Activated CD4-positive, CD25-positive, alpha-beta regulatory T cell treated with anti-CD3 and anti-CD28 coated beads, Interleukin-2, amount 50 U/mL, for 16 hours (primary cell): ENCODE measurements around the gene ALG12.

Source experiments
- DNase-seq: peaks from one replicate; pipeline ENCODE4 v3.0.0-alpha.2; 2020; ENCODE audit warnings: low read depth, low spot score

Gene ALG12

DNA sequence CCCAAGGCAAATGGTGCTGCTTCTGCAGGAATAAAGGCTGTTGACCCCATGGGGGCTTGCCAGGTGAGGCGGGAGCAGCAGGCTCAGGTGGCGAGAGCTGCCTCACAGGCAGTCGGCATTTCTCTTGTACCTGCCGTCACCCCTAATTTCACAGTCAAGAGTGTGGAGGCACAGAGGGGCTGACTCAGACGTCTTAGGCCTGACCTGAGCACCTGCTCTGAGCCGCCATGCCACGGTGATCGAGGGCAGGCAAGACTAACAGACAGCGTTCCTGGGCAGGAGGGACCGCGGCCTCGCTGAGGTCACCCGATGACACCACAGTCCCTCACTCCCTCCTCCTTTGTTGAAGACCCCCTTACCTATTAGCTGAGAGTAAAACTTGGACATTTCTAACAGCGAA, 5.2 kb downstream of the ALG12 start:
- DNase-seq: no peak

DNA sequence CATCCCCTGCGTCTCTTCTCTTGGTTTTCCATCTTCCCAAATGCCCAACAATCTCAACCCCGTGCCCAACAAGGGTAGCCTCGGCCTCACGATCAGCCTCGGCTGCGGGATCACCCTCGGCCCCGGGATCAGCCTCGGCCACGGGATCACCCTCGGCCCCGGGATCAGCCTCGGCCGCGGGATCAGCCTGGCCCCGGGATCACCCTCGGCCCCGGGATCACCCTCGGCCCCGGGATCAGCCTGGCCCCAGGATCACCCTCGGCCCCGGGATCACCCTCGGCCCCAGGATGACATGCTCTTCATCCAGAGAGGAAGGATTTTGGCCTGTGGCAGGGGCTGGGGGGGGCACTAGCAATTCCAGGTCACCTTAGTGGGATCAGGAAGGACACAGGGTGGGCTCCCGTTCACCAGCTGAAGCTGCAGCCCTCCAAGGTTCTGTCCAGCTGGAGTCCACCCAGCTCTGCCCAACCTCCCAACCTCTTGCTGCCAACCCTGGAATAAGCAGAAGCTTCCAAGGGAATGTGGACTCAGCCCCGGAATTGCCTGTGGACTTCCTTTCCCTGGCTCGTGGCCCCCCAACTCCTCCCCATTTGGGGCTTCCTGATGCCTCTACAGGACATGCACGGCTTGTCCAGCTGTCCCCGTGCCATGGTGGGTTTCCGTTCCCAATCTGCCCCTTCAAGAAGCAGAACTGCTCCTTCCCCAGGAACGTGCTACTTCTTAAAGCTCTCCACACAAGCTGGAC, 6.2 kb downstream of the ALG12 start:
- no peak for DNase-seq

- DNase-seq: no peak
These were observed 7.7 kb downstream of the ALG12 start for GRCh38 chr22:49910229-49911155.

GRCh38 chr22:49909476-49910205, 8.6 kb downstream of the ALG12 start:
- DNase-seq: no peak

DNA sequence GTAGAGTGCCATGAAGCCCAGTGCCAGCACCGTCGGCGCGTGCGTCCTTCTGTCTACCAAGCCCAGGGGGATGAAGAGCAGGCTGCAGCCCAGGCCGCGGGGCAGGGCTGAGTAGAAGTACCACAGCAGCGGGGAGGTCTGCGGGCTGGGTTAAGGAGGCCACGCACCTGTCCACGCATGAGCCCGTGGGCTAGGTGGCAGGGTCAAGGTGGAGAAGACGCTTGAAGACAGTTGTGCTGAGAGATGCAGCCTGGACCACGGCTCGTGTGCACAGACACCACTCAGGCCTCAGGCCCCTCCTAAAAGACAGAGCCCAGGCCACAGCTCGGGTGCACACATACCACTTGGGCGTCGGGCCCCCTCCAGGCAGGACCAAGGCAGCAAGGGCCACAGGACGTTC, 10.4 kb downstream of the ALG12 start:
- no peak for DNase-seq

DNA sequence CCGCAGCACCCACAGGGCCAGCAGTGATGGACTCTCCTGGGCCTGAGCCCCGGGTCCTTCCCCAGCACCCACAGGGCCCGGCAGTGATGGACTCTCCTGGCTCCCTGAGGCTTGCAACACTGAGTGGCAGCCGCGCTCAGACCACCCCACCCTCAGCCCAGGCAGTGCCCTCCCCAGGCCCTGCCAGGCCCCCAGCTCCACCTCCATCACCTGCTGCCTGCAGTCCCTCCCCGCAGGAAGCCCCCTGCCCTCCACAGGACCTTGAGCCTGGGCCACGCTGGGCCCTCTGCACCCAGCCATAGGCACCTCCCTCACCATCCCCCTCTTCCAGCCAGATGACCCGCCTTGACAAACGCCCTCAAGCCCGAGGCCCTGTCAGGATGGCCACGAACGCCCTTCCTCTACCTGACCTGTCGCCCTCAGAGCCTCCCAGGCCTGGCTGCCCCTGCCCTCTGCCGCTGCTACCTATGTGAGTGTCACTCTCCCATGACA, 11.4 kb downstream of the ALG12 start:
- DNase-seq: no peak

DNA sequence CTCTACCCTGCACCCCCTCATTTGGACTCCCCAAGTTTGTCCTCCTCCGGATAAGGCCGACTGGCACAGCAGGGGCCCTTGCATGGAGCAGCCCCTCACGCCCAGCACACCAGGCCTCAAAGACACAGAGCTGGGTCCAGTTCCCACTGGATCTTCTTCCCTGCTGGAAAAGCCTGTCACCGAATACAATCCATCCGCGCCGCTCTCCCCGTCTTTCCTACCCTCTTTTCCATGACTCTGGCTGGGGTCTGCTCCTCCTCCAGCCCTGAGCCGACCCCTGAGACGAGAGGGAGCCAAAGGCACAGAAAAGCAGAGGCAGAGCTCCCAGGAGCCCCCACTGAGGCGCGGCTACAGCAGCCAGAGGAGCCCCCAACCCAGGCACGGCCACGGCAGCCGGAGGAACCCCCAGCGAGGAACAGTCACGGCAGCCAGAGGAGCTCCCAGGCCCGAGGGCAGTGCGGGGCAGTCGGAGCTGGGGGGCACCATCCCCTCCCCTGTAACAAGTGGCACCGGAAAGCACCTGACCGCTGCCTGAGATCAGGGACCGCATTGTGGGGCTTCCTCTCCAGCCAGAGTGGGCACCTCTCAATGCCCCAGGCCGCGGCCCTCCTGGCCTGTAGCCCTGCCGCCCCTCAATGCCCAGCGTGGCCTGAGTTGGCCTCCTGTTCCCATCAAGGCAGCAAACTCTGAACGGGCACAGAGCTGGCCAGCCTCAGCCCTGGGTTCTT, 12.0 kb downstream of the ALG12 start:
- no peak for DNase-seq

DNA sequence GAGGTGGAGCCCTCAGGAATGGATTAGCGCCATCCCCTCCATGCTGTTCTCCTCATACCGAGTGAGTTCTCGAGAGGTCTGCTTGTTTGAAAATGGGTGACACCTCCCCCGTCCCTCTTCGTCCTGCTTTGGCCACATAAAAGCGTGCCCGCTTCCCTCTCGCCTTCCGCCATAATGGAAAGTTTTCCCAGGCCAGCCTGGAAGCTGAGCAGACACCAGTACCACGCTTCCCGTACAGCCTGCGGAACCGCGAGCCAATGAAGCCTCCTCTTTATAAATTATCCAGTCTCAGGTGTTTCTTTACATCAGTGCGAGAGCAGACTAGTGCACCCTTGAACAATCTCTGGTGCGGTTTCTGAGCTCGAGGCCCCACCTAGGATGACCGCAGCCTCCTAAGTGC, 12.8 kb downstream of the ALG12 start:
- no peak for DNase-seq

- DNase-seq: no peak
These were observed 14.2 kb downstream of the ALG12 start for GRCh38 chr22:49904040-49904369.

DNA sequence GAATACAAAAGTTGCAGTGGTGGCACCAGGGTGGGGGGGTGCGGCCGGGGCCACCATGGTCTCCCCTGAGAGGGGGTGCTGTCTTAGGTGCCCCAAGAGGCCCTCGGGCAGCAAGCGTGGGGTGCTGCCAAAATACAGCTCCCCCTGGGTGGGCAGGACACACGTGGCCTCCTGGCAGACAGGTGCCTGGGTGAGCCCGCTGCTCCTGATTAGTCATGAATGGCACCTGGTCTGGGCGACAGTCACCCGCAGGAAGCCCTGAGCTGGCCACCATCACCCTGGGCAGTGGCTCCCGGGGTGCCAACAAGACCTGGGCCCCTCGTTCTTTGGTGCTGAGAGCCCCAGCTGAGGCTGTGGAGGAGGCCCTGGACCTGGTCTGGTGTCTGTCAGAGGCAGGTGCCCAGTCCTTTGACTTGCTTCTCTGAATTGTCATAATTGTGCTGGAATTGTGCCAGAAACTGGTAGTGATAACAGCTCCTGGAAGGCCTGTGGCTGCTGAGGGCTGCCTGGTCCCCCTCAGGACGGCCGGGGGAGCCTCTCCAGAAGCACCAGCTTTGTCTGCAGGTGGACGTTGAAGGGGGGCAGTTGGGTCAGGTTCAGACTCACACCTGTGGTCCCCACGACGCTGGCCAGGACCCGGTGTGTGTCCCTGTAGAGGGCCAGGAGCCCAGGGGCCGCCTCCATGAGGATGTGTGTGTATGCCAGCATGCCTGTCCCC, 14.8 kb downstream of the ALG12 start:
- no peak for DNase-seq

- no peak for DNase-seq
These were observed 16.8 kb downstream of the ALG12 start for GRCh38 chr22:49901457-49901856.

DNA sequence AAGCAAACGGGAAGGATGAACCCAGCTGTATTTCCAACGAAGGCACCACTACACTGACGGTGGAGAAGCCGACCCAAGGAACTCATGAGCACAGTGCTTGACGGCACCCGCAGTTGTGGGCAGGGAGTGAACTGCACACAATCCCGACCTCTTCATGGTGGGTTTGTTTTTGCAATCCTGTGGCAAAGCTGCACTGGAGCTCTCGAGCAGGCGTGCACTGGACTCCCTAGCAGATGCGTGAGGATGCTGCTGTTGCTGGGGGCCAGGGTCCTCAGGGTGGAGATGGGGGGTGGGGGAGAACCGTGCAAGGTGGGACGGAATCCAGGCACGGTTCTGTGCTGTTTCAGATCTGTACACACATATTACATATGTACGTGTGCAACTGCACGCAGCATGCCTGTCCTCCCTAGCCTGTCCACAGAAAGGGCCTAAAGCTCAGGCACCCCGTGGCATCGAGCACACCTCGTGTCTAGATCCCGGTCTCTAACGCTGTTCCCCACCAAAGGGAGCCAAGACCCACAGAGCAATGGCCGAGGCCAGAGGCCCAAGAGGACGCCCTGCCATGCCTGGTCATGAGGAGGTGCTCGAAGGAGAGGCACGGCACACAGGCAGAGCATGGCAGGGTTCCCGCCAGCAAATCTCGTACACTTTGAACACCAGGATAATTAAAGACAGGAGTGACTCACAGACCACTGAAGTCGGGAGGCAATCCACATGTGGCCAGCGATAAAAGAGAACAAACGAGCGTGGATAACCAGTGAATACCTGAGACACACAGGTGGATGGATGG, 17.6 kb downstream of the ALG12 start:
- DNase-seq: no peak

DNA sequence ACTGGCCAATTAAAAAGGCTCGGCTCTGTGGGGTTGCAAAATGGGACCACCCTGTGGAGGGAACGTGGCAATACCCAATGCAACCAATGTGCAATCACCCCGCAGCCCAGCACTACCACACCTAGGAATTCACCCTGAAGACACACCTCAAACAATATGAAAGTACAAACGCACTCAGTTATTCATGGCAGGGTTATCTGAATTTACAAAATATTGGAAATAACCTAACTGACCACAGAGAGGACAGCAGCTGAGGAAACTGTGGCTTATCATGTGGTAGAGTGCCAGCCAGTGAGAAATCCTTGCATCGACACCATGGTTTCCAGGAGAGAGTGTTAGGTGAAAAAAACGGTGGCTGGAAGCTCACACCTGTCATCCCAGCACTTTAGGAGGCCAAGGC, 18.7 kb downstream of the ALG12 start:
- no peak for DNase-seq

GRCh38 chr22:49897015-49897684, 21.1 kb downstream of the ALG12 start:
- no peak for DNase-seq

- no peak for DNase-seq
These were observed 22.0 kb downstream of the ALG12 start for GRCh38 chr22:49896201-49896600.

DNA sequence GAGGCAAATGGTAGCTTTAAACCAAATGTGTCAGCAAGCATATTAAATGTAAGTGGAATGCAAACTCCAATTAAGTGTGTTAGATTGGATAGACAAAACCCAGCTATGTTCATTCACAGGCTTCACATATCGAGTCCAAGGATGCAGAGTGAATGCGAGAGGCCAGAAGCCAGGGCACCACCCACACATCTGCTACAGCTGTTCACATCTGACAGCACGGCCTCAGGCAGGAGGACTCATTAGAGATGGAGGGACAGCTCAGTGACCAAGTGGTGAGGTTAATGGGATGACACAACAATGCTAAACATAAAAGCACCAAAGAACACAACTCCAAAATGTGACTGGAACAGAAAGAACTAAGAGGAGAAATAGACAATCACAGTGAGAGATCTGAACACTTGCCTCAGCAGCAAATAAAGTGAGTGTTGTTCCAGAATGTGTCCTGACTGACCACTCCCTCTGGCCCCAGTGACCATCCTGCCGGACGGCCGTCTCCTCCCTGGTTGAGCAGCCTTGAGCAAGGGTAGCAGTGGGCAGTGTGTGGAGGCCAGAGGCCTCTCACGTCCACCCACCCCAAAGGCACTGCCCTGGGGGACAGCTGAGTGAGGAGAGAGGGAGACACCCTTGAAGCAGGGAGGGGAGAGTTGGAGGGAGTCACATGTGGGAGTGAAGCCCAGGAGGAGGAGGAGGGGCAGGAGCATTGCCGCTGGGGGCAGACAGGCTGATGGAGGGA, 23.8 kb downstream of the ALG12 start:
- DNase-seq: no peak

DNA sequence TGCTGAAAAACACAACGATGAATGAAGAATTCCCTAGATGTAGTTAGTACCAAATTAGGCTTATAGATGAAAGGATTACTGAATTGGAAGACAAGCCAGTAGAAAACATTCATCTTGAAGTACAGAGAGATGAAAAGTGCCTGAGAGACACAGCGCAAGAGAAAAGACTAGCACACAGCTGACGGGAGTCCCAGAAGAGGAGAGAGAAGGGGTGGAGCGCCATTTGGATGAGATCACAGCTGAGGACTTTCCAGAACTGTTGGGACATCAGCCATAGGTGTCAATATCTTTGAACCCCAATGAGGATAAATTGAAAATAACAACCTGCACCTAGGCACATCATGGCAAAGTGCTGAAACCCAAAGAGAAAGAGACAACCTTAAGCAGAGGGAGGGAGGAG, 25.2 kb downstream of the ALG12 start:
- DNase-seq: no peak

GRCh38 chr22:49892226-49892899, 25.9 kb downstream of the ALG12 start:
- no peak for DNase-seq
